CD4-positive, CD25-positive, alpha-beta regulatory T cell (primary cell): ENCODE results near the gene SNAPC1. TPM values are rescaled to one million over a fixed set of nuclear protein-coding genes. Genes with fewer than 3 reads are reported as not detected.

Source experiments
- ATAC-seq, 2 donors: fragments of 150-1000 bp; cut with Tn5 transposase; one replicate each; pipeline ENCODE4 v1.10.0; 2021; ENCODE audit warnings: low read depth in 2 of 2, moderate number of reproducible peaks in 2 of 2, moderate library complexity in 1 of 2
- DNase-seq, 3 donors: peaks; one replicate each; pipeline versions ENCODE4 v3.0.0 to v3.0.0-alpha.2; 2012 to 2022; ENCODE audit warnings: mixed read lengths in 1 of 3
- H3K27ac ChIP-seq: one replicate; pipeline ENCODE4 v1.7.0; 2013; ENCODE audit warnings: mild to moderate bottlenecking, low read length; ENCODE audit not compliant: insufficient read depth, poor library complexity, severe bottlenecking
- H3K27me3 ChIP-seq: one replicate; pipeline ENCODE4 v1.7.0; 2013; ENCODE audit warnings: low read length; ENCODE audit not compliant: control insufficient read depth, insufficient read depth
- H3K36me3 ChIP-seq: one replicate; pipeline ENCODE4 v1.7.0; 2013; ENCODE audit warnings: mild to moderate bottlenecking, low read length, moderate library complexity; ENCODE audit not compliant: control insufficient read depth, insufficient read depth
- H3K4me1 ChIP-seq: 2 replicates; pipeline ENCODE4 v1.7.0; 2013; ENCODE audit warnings: mild to moderate bottlenecking, low read length; ENCODE audit not compliant: insufficient read depth, control insufficient read depth, poor library complexity, severe bottlenecking
- H3K4me3 ChIP-seq: one replicate; pipeline ENCODE4 v1.7.0; 2013; ENCODE audit warnings: low read depth, mild to moderate bottlenecking, low read length, moderate library complexity
- H3K9me3 ChIP-seq, 2 experiments: 1 replicate in 1 of 2; 2 replicates in 1 of 2; pipeline ENCODE4 v1.7.0; 2013; ENCODE audit warnings: low read length in 2 of 2, mild to moderate bottlenecking in 1 of 2, moderate library complexity in 1 of 2; ENCODE audit not compliant: control insufficient read depth in 2 of 2
- H3K27ac Mint-ChIP-seq, 3 donors: one replicate each; pipeline ENCODE4 v1.8.0; 2020 to 2022; ENCODE audit warnings: mild to moderate bottlenecking in 3 of 3, mixed read lengths in 3 of 3, moderate library complexity in 2 of 3
- H3K27me3 Mint-ChIP-seq: one replicate; pipeline ENCODE4 v1.8.0; 2022; ENCODE audit warnings: mild to moderate bottlenecking, mixed read lengths
- H3K36me3 Mint-ChIP-seq: one replicate; pipeline ENCODE4 v1.8.0; 2020; ENCODE audit warnings: mixed read lengths
- H3K4me1 Mint-ChIP-seq, 4 donors: one replicate each; pipeline ENCODE4 v1.8.0; 2020 to 2022; ENCODE audit warnings: mixed read lengths in 4 of 4, mild to moderate bottlenecking in 1 of 4
- H3K4me3 Mint-ChIP-seq, 4 donors: one replicate each; pipeline ENCODE4 v1.8.0; 2020 to 2022; ENCODE audit warnings: mild to moderate bottlenecking in 4 of 4, mixed read lengths in 4 of 4, moderate library complexity in 3 of 4
- H3K9me3 Mint-ChIP-seq, 7 donors: one replicate each; pipeline ENCODE4 v1.8.0; 2020 to 2022; ENCODE audit warnings: mixed read lengths in 7 of 7, mild to moderate bottlenecking in 3 of 7, moderate library complexity in 2 of 7
- polyA plus RNA-seq, 4 donors: library from polyadenylated mRNA; unstranded; fragments of 300-500 nt; fragmentation: Illumina TruSeq; gene quantifications; one replicate each; pipeline ENCODE4 v1.2.3, GENCODE V29; 2021
- total RNA-seq: library from RNA; stranded (reverse); gene quantifications from one replicate; pipeline ENCODE4 v1.2.3, GENCODE V29; 2022

The SNAPC1 gene
- total and polyA plus RNA-seq, 5 donors from 2014 or later = 3.9 to 4.7 (median 4.2) TPM

GRCh38 chr14:61774861-61775260 lies 12.6 kb downstream of the SNAPC1 start:
- ATAC-seq (no peak), DNase-seq (no peak)
- Mint-ChIP-seq H3K9me3 (no peaks in the 10 kb centered on the region), H3K27me3 (no peaks in the 10 kb centered on the region), H3K27ac (no peak overlapping the region), H3K36me3 (peaks cover 47% of the 10 kb centered on the region), H3K4me1 (peaks cover 6 to 17% (median 14%) of the 10 kb centered on the region in 4 donors), H3K4me3 (no peak overlapping the region)
- no peak overlapping the region for H3K27ac ChIP-seq
- no peaks in the 10 kb centered on the region for H3K27me3 ChIP-seq
- peaks cover 4% of the 10 kb centered on the region for H3K4me1 ChIP-seq
- H3K36me3 ChIP-seq = peaks cover 31% of the 10 kb centered on the region
- no peaks in the 10 kb centered on the region for H3K9me3 ChIP-seq
- no peak overlapping the region for H3K4me3 ChIP-seq

DNA sequence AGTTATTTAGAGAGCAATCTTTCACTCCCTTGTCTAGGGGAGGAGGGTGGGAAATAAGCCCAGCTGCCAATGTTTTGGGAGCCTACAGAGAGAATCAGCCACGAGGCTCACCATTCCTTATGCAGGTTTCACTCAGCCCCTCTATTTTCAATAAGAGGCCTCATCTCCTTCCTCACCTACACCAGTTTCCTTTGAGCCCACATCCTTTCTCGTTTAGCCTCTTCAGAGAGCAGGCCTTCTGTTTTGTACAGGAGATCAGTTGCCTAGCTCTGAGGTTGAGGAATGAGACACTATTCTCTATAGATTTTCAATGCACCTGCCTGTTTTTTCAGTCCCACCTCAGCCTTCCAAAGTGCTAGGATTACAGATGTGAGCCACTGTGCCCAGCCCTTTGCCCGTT lies 17.9 kb downstream of the SNAPC1 start:
- ATAC-seq = peak; percentile 68 to 73
- peaks cover 12% of the 10 kb centered on the region for H3K4me1 ChIP-seq
- Mint-ChIP-seq H3K4me1 (peaks cover 8 to 28% (median 21%) of the 10 kb centered on the region in 4 donors), H3K36me3 (peaks cover 42% of the 10 kb centered on the region), H3K9me3 (no peaks in the 10 kb centered on the region), H3K27ac (peak overlapping the region; percentile 77 to 86 (median 85)), H3K4me3 (peak overlapping the region in 2 of 4 donors; percentile 17 to 78), H3K27me3 (no peaks in the 10 kb centered on the region)
- H3K27ac ChIP-seq = peak overlapping the region; percentile 38
- H3K9me3 ChIP-seq = no peaks in the 10 kb centered on the region
- peak in 2 of 3 donors; percentile 28 to 67 for DNase-seq
- peak overlapping the region; percentile 5 for H3K4me3 ChIP-seq
- H3K27me3 ChIP-seq = no peaks in the 10 kb centered on the region
- H3K36me3 ChIP-seq = peaks cover 25% of the 10 kb centered on the region

- no peaks in the 10 kb centered on the region for H3K9me3 ChIP-seq
- no peak overlapping the region for H3K4me3 ChIP-seq
- no peak overlapping the region for H3K27ac Mint-ChIP-seq
- H3K36me3 Mint-ChIP-seq = peaks cover 10% of the 10 kb centered on the region
- H3K36me3 ChIP-seq = peaks cover 2% of the 10 kb centered on the region
- DNase-seq (no peak), ATAC-seq (no peak)
- peaks cover 4% of the 10 kb centered on the region for H3K27me3 Mint-ChIP-seq
- H3K4me1 ChIP-seq = no peaks in the 10 kb centered on the region
- H3K27ac ChIP-seq = no peak overlapping the region
- peaks cover 0 to 2% (median 0%) of the 10 kb centered on the region in 7 donors for H3K9me3 Mint-ChIP-seq
- no peak overlapping the region for H3K4me3 Mint-ChIP-seq
- H3K4me1 Mint-ChIP-seq = peaks cover 5 to 9% (median 6%) of the 10 kb centered on the region in 4 donors
- no peaks in the 10 kb centered on the region for H3K27me3 ChIP-seq
Observed at GRCh38 chr14:61797309-61797708, 35.1 kb downstream of the SNAPC1 start.

GRCh38 chr14:61802010-61802568 lies 39.9 kb downstream of the SNAPC1 start:
- Histone ChIP-seq H3K27ac (no peak overlapping the region), H3K4me1 (no peaks in the 10 kb centered on the region), H3K4me3 (no peak overlapping the region), H3K36me3 (no peaks in the 10 kb centered on the region), H3K9me3 (no peaks in the 10 kb centered on the region), H3K27me3 (no peaks in the 10 kb centered on the region)
- peaks cover 4% of the 10 kb centered on the region for H3K27me3 Mint-ChIP-seq
- ATAC-seq (no peak), DNase-seq (no peak)
- no peaks in the 10 kb centered on the region for H3K36me3 Mint-ChIP-seq
- H3K9me3 Mint-ChIP-seq = peaks cover 0 to 2% (median 0%) of the 10 kb centered on the region in 7 donors
- H3K27ac Mint-ChIP-seq = no peak overlapping the region
- H3K4me3 Mint-ChIP-seq = no peak overlapping the region
- peaks cover 5 to 9% (median 6%) of the 10 kb centered on the region in 4 donors for H3K4me1 Mint-ChIP-seq

GRCh38 chr14:61803755-61804154 lies 41.5 kb downstream of the SNAPC1 start:
- peaks cover 0 to 2% (median 0%) of the 10 kb centered on the region in 7 donors for H3K9me3 Mint-ChIP-seq
- H3K27ac ChIP-seq = no peak overlapping the region
- H3K27ac Mint-ChIP-seq = no peak overlapping the region
- peaks cover 9% of the 10 kb centered on the region for H3K27me3 Mint-ChIP-seq
- peaks cover 4 to 8% (median 5%) of the 10 kb centered on the region in 4 donors for H3K4me1 Mint-ChIP-seq
- H3K4me1 ChIP-seq = no peaks in the 10 kb centered on the region
- H3K27me3 ChIP-seq = no peaks in the 10 kb centered on the region
- no peaks in the 10 kb centered on the region for H3K9me3 ChIP-seq
- H3K4me3 Mint-ChIP-seq = no peak overlapping the region
- no peaks in the 10 kb centered on the region for H3K36me3 ChIP-seq
- H3K36me3 Mint-ChIP-seq = no peaks in the 10 kb centered on the region
- ATAC-seq (no peak), DNase-seq (peak in 1 of 3 donors; percentile 13)
- H3K4me3 ChIP-seq = no peak overlapping the region

- Mint-ChIP-seq H3K27ac (no peak overlapping the region), H3K36me3 (no peaks in the 10 kb centered on the region), H3K4me1 (peaks cover 0 to 5% (median 0%) of the 10 kb centered on the region in 4 donors), H3K9me3 (peaks cover 0 to 2% (median 0%) of the 10 kb centered on the region in 7 donors), H3K4me3 (no peak overlapping the region), H3K27me3 (peaks cover 24% of the 10 kb centered on the region)
- Histone ChIP-seq H3K9me3 (no peaks in the 10 kb centered on the region), H3K4me3 (no peak overlapping the region), H3K27ac (no peak overlapping the region), H3K36me3 (no peaks in the 10 kb centered on the region), H3K4me1 (no peaks in the 10 kb centered on the region), H3K27me3 (peaks cover 4% of the 10 kb centered on the region)
- no peak for ATAC-seq
- no peak for DNase-seq
Observed at GRCh38 chr14:61805451-61805850, 43.2 kb downstream of the SNAPC1 start.

DNA sequence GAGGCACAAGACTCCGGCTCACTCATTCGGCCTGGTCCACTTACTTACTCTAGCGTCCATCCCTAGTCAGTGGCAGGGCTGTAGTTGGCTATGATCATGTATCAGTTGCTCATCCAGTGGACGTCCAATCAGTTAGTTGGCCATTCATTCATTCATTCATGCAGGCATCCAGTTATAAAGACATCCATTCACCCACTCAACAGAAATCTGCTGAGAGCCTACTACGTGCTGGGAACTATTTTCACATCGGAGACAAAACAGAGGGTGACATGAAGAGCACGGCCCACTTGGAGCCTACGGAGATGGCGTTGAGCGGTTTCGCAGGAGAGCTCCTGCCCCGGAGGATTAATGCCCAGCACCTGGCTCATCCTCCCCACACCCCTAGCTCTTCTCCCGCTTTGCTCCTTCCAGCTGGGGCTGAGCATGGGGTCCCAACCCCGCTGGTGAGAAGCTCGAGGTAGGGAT lies 49.7 kb downstream of the SNAPC1 start:
- H3K36me3 Mint-ChIP-seq = no peaks in the 10 kb centered on the region
- H3K4me1 Mint-ChIP-seq = peaks cover 0 to 13% (median 5%) of the 10 kb centered on the region in 4 donors
- Histone ChIP-seq H3K9me3 (no peaks in the 10 kb centered on the region), H3K27me3 (peaks cover 38% of the 10 kb centered on the region), H3K27ac (no peak overlapping the region), H3K36me3 (no peaks in the 10 kb centered on the region), H3K4me1 (peaks cover 7% of the 10 kb centered on the region), H3K4me3 (no peak overlapping the region)
- peak overlapping the region; percentile 12 to 73 (median 53) for H3K4me3 Mint-ChIP-seq
- H3K27me3 Mint-ChIP-seq = peaks cover 73% of the 10 kb centered on the region
- no peak for DNase-seq
- peaks cover 0 to 1% (median 0%) of the 10 kb centered on the region in 7 donors for H3K9me3 Mint-ChIP-seq
- no peak for ATAC-seq
- no peak overlapping the region for H3K27ac Mint-ChIP-seq
